Midbrain (tissue), 1 donor: Measurements from ENCODE around the gene BAZ2B.
A peak's percentile ranks its signal among the peaks of the same experiment; 100 is the strongest.

Experiments used
- DNase-seq: peaks from one replicate; lab custom pipeline; 2025; lab: John Stamatoyannopoulos, UW

The BAZ2B gene

GRCh38 chr2:159617100-159617499 is 752 bp upstream of the BAZ2B start:
- no peak for DNase-seq

- DNase-seq: peak; percentile 83
Measured at GRCh38 chr2:159615367-159616285, 722 bp downstream of the BAZ2B start.

- DNase-seq: peak; percentile 61
Measured at GRCh38 chr2:159614534-159615366, 1.6 kb downstream of the BAZ2B start.

- peak; percentile 61 for DNase-seq
Measured at GRCh38 chr2:159613651-159614285, 2.6 kb downstream of the BAZ2B start.

- DNase-seq: no peak
Measured at GRCh38 chr2:159613091-159613490, 3.3 kb downstream of the BAZ2B start.

GRCh38 chr2:159612255-159612901 is 4.0 kb downstream of the BAZ2B start:
- DNase-seq: peak; percentile 30

GRCh38 chr2:159609811-159610549 is 6.4 kb downstream of the BAZ2B start:
- no peak for DNase-seq

- no peak for DNase-seq
Measured at GRCh38 chr2:159608723-159609308, 7.5 kb downstream of the BAZ2B start.

- DNase-seq: no peak
Measured at GRCh38 chr2:159608108-159608507, 8.2 kb downstream of the BAZ2B start.

GRCh38 chr2:159606287-159606686 is 10.1 kb downstream of the BAZ2B start:
- DNase-seq: no peak

GRCh38 chr2:159605441-159606178 is 10.7 kb downstream of the BAZ2B start:
- no peak for DNase-seq

GRCh38 chr2:159604159-159604558 is 12.2 kb downstream of the BAZ2B start:
- no peak for DNase-seq

GRCh38 chr2:159600752-159601151 is 15.6 kb downstream of the BAZ2B start:
- DNase-seq: no peak

- DNase-seq: no peak
Measured at GRCh38 chr2:159595410-159596046, 20.8 kb downstream of the BAZ2B start.

- DNase-seq: no peak
Measured at GRCh38 chr2:159592441-159592840, 23.9 kb downstream of the BAZ2B start.

GRCh38 chr2:159591221-159591620 is 25.1 kb downstream of the BAZ2B start:
- no peak for DNase-seq

GRCh38 chr2:159589286-159589685 is 27.1 kb downstream of the BAZ2B start:
- DNase-seq: no peak

- no peak for DNase-seq
Measured at GRCh38 chr2:159586034-159586433, 30.3 kb downstream of the BAZ2B start.

- no peak for DNase-seq
Measured at GRCh38 chr2:159585622-159586021, 30.7 kb downstream of the BAZ2B start.

GRCh38 chr2:159584796-159585195 is 31.6 kb downstream of the BAZ2B start:
- DNase-seq: no peak
